ENCODE measurements around the gene NHS. TPM values are rescaled to one million over a fixed set of nuclear protein-coding genes. Genes with fewer than 3 reads are reported as not detected.

Gene NHS
- total RNA-seq, 1 donor: 0.31 TPM

DNA sequence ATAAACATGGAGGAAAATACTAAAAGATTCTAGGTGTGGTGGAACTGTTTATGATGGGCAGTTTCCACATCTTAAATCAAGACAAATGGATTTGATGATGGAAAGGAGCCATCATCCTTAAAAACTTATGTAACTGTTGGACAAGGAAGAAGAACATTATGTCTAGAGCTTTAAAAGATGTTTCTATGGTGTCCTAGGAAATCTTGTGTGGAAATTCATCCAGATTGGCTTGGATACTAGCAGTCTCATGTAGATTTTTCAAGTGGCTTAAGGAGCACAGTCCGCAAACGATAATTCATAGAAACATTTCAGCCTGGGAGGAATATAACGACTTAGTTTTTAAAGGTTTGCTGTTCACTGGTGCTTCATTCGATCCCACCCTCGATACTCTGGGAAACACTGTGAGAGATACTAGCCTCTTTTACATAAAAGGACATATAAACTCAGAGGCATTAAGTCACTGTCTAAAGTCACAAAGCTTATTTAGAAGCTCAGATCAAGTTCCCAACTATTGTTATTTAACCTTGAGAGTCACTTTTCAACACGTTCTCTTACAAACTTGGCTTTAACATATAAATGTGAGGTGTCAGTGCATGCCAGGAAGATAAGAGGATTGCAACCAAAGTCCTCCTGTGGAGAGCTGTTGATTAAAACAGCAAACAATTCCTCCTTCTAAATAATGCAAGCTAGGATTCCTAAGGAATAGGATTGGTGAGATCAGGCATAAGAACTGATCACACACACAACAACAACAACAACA, 226.6 kb downstream of the NHS start:
- no peaks in the 10 kb centered on the region for H3K27me3 ChIP-seq (ENCODE audit: insufficient read depth, low read length)
- H3K4me3 ChIP-seq (ENCODE audit: low read length): no peak overlapping the region
- no peaks in the 10 kb centered on the region for H3K9me3 ChIP-seq (ENCODE audit: low read depth, low read length)
- H3K4me1 ChIP-seq (ENCODE audit: insufficient read depth, low read length): no peaks in the 10 kb centered on the region

DNA sequence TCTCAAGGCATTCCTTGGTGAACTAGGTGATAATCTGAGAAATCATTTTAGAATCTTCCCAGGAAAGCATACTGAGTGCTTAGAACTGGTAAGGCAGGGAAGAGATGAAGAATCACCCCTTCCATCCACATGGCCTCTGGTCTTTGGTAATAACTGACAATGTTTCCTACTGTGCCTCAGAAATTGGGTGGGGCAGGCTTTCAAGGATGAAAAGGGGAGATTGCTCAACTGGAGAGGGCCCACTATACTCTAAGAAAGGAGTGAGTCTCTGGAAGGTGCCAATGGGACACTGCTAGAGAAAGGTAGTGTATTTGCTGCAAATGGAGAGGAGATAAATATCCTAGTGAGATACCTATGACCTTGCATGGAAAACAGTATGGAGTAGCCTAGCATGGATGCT, 227.2 kb downstream of the NHS start:
- H3K27me3 ChIP-seq (ENCODE audit: insufficient read depth, low read length): no peaks in the 10 kb centered on the region
- H3K9me3 ChIP-seq (ENCODE audit: low read depth, low read length): no peaks in the 10 kb centered on the region
- no peaks in the 10 kb centered on the region for H3K4me1 ChIP-seq (ENCODE audit: insufficient read depth, low read length)
- H3K4me3 ChIP-seq (ENCODE audit: low read length): no peak overlapping the region

DNA sequence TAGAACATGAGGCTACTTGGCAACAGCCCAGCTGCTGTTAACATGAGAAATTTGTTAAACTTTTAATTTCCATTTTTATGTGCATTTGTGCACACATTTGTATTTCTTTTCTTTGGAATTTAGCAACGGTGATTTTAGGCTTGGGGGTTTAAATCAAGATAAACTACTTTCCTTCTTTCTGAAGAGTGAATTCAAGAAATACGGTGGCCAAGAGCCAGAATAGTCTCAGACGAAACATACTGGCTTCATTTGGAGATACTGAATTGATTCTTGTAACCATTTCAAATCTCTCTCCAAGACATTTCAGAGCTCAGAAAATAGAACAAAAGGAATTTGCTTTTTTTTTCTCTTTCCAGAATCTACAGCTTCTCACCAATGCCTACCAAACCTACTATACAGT, 228.2 kb downstream of the NHS start:
- Histone ChIP-seq H3K9me3 (ENCODE audit: low read depth, low read length) (no peaks in the 10 kb centered on the region), H3K4me1 (ENCODE audit: insufficient read depth, low read length) (no peaks in the 10 kb centered on the region), H3K4me3 (ENCODE audit: low read length) (no peak overlapping the region), H3K27me3 (ENCODE audit: insufficient read depth, low read length) (no peaks in the 10 kb centered on the region)

DNA sequence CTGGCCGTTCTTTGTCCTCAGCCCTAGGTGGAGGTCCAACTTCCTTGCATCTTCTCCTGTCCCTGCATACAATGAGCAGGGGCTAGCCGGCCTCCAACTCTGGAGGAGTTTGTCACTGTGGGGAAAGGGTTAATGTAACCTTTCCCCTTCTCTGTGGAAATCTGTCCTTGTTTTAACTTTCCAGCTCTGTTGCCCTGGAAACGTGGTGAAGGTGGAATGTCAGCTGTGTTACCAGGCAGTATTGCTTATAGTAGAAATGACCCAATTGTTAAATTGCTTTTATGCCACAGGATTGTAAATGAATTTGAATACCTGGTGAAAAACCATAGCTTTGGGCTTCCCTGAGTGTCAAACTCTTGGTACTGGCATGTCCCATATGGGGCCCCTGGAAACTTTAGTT, 230.7 kb downstream of the NHS start:
- no peaks in the 10 kb centered on the region for H3K9me3 ChIP-seq (ENCODE audit: low read depth, low read length)
- no peak overlapping the region for H3K4me3 ChIP-seq (ENCODE audit: low read length)
- H3K4me1 ChIP-seq (ENCODE audit: insufficient read depth, low read length): no peaks in the 10 kb centered on the region
- H3K27me3 ChIP-seq (ENCODE audit: insufficient read depth, low read length): no peaks in the 10 kb centered on the region

DNA sequence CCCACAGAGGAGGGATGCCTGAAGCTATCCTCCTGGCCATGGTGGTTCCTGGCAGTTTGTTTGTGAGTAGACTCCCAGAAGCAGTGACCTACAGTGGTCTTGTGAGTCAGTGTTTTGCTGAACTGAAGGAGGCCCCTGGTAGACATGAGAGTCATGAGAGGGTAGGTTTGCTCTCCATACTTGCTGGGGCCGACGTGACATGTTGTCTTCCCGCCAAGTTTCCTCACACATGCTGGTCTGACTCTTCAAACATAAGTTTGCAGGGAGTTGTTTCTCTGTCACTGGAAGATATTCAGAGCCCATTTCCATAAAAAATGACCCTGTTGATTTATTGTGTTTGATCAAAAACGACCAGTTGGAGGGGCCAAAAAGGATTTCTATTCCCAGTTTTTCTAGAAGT, 231.2 kb downstream of the NHS start:
- Histone ChIP-seq H3K9me3 (ENCODE audit: low read depth, low read length) (no peaks in the 10 kb centered on the region), H3K4me1 (ENCODE audit: insufficient read depth, low read length) (no peaks in the 10 kb centered on the region), H3K4me3 (ENCODE audit: low read length) (no peak overlapping the region), H3K27me3 (ENCODE audit: insufficient read depth, low read length) (no peaks in the 10 kb centered on the region)

DNA sequence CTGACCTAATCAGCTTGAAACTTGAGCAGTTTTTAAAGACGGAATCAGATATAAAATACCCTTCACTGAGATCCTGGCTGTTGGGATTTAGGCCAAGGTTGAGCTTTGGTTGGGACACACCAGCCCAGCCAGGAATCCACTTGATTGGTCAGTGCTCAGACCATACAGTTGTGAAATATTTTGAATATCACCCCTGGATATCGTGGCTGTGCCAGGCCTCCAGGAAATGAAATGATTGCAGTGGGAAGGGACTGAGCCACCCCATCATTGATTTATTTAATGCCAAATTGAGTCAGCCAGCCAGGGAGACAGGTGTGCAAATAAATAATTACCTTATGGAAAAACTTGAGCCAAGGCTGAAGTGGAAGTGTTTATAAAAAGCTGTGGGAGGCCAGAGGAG, 233.9 kb downstream of the NHS start:
- Histone ChIP-seq H3K4me3 (ENCODE audit: low read length) (no peak overlapping the region), H3K9me3 (ENCODE audit: low read depth, low read length) (no peaks in the 10 kb centered on the region), H3K4me1 (ENCODE audit: insufficient read depth, low read length) (no peaks in the 10 kb centered on the region), H3K27me3 (ENCODE audit: insufficient read depth, low read length) (no peaks in the 10 kb centered on the region)

DNA sequence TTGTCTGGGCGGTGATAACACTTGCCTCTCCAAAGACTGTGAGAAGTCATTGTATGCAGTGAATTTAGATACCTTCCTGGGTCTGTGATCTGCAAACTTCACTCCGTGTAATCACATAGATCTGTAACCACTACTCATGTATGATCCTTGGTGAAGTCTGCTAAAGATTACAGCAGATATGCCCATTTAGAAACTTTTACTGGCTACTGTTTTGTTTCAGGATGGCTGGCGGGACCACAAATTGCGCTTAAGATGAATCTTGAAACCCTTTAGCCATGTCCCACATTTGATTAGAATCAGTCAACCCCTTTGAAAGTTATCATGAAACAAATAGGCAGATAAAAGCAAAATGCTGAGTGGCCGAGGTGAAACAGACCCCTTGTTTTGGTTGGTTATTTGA, 235.8 kb downstream of the NHS start:
- Histone ChIP-seq H3K9me3 (ENCODE audit: low read depth, low read length) (no peaks in the 10 kb centered on the region), H3K4me3 (ENCODE audit: low read length) (no peak overlapping the region), H3K4me1 (ENCODE audit: insufficient read depth, low read length) (no peaks in the 10 kb centered on the region), H3K27me3 (ENCODE audit: insufficient read depth, low read length) (no peaks in the 10 kb centered on the region)

DNA sequence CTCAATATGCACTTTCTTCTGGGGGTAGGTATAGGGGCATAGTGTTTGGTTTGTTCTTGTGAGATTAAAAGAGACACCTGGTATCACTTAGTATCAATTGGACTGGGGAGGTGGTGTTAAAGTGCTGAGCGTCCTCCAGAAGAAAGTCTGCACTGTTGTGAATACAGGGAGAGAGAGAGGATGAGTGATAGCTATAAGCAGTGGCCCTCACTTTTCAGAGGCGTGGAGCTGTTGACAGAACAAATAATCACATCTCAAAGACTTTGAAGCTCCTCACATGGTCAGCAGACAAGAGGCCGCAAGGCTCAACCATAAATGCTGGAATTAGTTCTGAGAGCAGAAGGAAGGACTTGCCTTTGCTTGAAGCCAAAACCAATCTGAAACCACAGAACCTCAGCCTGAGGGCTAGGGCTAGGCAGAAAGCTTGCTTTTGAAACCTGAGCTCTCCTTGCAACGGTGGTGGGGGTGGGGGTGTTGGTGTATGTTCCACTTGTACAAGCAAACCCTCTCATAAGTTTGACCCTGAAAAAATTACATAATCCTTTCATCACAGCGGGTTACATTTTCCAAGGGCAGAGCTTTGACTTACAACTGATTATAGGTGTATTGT, 239.1 kb downstream of the NHS start:
- Histone ChIP-seq H3K9me3 (ENCODE audit: low read depth, low read length) (no peaks in the 10 kb centered on the region), H3K4me3 (ENCODE audit: low read length) (no peak overlapping the region), H3K4me1 (ENCODE audit: insufficient read depth, low read length) (no peaks in the 10 kb centered on the region), H3K27me3 (ENCODE audit: insufficient read depth, low read length) (no peaks in the 10 kb centered on the region)

DNA sequence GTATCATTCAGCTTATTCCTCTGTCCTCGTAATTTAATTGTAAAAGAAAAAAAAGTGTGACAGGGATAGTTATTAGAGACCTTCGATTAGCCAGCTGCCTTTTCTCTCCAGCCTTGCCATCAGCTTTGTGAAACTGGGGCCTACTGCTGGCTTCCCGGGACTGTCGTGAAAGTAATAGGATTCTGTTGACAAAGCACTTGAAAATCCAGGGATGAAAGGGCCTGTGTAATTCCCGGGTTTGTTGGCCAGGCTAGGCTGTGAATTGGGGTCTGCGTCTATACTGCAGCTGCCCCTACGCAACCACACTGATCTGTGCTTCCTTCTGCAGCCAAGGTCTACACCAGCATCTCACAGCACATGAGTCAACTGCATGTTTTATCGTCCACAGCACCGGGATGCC, 241.9 kb downstream of the NHS start:
- Histone ChIP-seq H3K4me1 (ENCODE audit: insufficient read depth, low read length) (no peaks in the 10 kb centered on the region), H3K9me3 (ENCODE audit: low read depth, low read length) (no peaks in the 10 kb centered on the region), H3K27me3 (ENCODE audit: insufficient read depth, low read length) (no peaks in the 10 kb centered on the region), H3K4me3 (ENCODE audit: low read length) (no peak overlapping the region)

DNA sequence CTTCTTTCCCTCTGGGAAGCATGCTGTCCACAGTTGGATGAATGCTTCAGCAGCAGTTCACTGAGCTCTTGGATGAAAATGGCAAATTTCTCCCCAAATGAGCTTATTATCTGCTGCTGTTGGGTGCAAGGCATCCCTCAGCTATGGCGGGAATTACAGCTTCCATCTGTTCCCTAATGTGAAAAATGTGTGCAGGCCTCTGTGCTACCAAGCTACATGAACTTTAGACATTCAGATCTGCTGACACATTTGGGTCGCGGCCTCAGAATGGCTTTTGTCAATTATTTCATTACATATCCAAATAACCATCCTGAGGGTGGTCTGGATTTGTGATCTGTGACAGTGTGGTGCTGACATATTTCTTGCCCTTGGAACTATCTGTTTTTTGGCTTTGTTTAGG, 242.8 kb downstream of the NHS start:
- Histone ChIP-seq H3K4me3 (ENCODE audit: low read length) (no peak overlapping the region), H3K4me1 (ENCODE audit: insufficient read depth, low read length) (no peaks in the 10 kb centered on the region), H3K27me3 (ENCODE audit: insufficient read depth, low read length) (no peaks in the 10 kb centered on the region), H3K9me3 (ENCODE audit: low read depth, low read length) (no peaks in the 10 kb centered on the region)

DNA sequence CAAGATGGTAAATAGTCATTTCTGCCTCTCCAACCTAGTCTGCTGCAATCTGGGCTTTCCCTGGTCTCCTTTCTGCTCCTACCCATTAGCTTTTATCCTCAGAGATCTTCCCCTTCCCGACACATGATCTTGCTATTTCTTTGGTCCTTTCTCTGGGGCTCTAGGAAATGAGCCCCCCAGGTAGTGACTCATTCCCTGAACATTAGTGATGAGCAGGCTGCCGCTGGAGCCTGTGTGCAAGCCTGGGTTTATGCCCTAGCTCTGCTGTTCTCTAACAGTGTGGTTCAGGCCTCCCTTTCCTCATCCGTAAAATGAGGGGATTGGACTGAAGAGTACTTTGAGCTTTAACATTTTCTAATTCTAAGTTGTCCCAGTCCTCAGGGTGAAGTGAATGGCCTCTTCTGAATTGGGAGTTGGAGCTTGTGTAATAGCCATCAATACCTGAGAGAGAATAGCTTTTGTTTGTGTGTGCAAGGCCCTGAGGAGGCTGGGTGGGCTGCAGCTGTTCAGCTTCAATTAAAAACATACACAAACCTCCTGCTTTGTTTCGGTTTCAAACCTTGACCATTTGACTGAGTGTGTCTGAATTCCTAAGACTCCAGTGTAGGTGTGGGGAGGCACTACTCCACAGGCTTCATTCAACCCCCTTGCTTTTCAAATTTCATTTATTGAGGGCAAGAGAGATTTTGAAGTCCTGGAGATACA, 246.7 kb downstream of the NHS start:
- no peaks in the 10 kb centered on the region for H3K4me1 ChIP-seq (ENCODE audit: insufficient read depth, low read length)

DNA sequence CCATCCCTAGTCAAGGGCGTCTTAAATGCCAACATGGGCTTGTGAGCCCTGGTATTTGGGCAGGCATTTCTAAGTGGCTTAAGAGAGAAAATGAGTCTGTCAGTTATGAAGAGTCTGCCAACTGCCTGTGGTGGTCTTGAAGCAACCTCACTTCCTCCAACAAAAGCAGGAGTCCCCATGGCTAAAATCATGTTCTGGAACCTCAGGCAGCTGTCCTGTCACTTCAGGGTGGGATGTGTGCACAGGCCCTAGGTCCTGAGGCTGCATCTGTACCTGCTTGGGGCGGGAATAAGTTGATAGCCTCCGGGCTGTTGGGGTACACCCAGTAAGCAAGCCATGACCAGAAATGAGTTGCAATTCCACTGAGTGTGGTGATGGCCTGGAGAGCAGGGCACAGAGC, 247.3 kb downstream of the NHS start:
- Histone ChIP-seq H3K4me1 (ENCODE audit: insufficient read depth, low read length) (no peaks in the 10 kb centered on the region), H3K4me3 (ENCODE audit: low read length) (no peak overlapping the region), H3K9me3 (ENCODE audit: low read depth, low read length) (no peaks in the 10 kb centered on the region), H3K27me3 (ENCODE audit: insufficient read depth, low read length) (no peaks in the 10 kb centered on the region)

More for the DNA sequence above, 246.7 kb downstream of the NHS start:
- H3K27me3 ChIP-seq (ENCODE audit: insufficient read depth, low read length): no peaks in the 10 kb centered on the region
- no peak overlapping the region for H3K4me3 ChIP-seq (ENCODE audit: low read length)
- H3K9me3 ChIP-seq (ENCODE audit: low read depth, low read length): no peaks in the 10 kb centered on the region

DNA sequence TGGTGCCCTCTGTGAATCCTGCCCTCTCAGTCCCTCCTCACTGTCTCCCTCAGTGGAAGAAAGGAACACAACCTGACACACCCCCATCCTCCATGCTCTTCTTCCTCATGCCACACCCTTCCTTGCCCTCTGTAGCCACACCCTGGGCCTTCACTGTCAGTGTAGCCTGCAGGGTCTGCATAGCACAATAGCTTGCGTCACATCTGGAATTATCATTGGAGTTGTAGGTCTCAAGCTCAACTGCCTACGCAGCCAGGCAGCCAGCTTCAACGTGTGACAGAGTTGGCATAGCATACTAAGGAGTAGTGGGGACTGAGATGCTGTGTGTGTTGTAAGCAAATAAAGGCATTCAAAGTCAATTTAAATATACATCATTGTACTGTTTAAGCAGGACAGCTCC, 248.8 kb downstream of the NHS start:
- H3K27me3 ChIP-seq (ENCODE audit: insufficient read depth, low read length): no peaks in the 10 kb centered on the region
- no peaks in the 10 kb centered on the region for H3K4me1 ChIP-seq (ENCODE audit: insufficient read depth, low read length)
- H3K4me3 ChIP-seq (ENCODE audit: low read length): no peak overlapping the region
- H3K9me3 ChIP-seq (ENCODE audit: low read depth, low read length): no peaks in the 10 kb centered on the region

DNA sequence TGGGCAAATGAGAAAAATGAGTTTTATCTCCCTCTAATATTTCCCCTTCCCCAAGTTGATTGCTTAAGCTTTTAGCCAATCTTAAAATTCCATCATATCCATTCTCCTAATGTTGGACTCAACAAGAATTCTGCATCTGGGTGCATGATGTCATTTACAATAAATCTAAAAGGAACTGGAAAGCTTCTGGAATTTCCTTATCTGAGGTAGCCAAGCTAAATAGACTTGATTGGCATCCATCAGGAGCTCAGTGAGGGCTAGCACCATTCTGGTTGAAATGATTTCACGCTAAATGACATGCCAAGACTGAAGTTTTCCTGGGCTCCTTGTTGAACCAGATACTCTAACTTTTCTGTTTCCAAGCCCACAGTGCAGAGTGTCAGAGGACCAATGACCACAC, 252.0 kb downstream of the NHS start:
- H3K27me3 ChIP-seq (ENCODE audit: insufficient read depth, low read length): no peaks in the 10 kb centered on the region
- no peaks in the 10 kb centered on the region for H3K4me1 ChIP-seq (ENCODE audit: insufficient read depth, low read length)
- H3K9me3 ChIP-seq (ENCODE audit: low read depth, low read length): no peaks in the 10 kb centered on the region
- no peak overlapping the region for H3K4me3 ChIP-seq (ENCODE audit: low read length)

DNA sequence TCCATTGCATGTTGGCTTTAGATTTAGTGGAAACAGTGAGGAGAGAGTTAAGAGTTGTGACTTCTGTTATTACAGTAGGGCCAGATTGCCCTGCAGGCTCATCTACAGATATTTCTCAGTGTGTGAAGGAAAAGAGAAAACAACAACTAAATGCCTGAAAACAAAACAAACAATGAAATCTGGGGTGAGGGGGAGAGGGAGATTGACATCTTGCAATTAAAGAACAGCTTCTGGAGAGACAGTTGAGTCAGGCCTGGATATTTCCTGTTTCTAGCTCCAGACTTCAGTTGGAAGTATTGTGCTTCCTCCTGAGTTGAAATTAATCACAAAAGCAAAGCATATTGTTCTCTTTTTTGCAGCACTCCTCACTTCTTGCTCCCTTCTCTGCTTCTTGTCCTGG, 254.0 kb downstream of the NHS start:
- Histone ChIP-seq H3K9me3 (ENCODE audit: low read depth, low read length) (no peaks in the 10 kb centered on the region), H3K27me3 (ENCODE audit: insufficient read depth, low read length) (no peaks in the 10 kb centered on the region), H3K4me1 (ENCODE audit: insufficient read depth, low read length) (no peaks in the 10 kb centered on the region), H3K4me3 (ENCODE audit: low read length) (no peak overlapping the region)

DNA sequence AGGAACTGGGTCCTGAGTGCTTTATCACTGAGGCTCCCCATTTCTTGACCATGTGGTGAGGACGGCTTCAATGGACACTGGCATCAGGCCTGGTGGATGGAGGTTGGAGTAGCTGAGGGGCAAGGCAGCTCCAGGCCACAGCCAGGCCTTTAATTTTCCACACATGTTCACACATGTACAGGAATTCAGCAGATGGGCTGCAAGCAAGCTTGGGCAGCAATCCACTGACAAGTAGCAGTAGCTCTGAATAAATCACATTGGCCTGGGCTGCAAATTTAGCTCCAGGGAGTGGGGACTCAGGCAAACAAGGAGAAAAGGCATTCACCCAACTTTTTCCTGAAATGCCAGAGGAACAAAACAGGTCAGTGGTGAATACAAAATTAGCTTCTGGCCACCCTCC, 254.5 kb downstream of the NHS start:
- no peaks in the 10 kb centered on the region for H3K27me3 ChIP-seq (ENCODE audit: insufficient read depth, low read length)
- no peaks in the 10 kb centered on the region for H3K9me3 ChIP-seq (ENCODE audit: low read depth, low read length)
- H3K4me3 ChIP-seq (ENCODE audit: low read length): no peak overlapping the region
- no peaks in the 10 kb centered on the region for H3K4me1 ChIP-seq (ENCODE audit: insufficient read depth, low read length)

Data from mononuclear cell (primary cell).